ENCODE results near the gene IRS2. TPM values are rescaled to one million over a fixed set of nuclear protein-coding genes. Genes with fewer than 3 reads are reported as not detected.

Gene IRS2
- total RNA-seq, 1 donor from 2014 or later, result 12.1 TPM

DNA sequence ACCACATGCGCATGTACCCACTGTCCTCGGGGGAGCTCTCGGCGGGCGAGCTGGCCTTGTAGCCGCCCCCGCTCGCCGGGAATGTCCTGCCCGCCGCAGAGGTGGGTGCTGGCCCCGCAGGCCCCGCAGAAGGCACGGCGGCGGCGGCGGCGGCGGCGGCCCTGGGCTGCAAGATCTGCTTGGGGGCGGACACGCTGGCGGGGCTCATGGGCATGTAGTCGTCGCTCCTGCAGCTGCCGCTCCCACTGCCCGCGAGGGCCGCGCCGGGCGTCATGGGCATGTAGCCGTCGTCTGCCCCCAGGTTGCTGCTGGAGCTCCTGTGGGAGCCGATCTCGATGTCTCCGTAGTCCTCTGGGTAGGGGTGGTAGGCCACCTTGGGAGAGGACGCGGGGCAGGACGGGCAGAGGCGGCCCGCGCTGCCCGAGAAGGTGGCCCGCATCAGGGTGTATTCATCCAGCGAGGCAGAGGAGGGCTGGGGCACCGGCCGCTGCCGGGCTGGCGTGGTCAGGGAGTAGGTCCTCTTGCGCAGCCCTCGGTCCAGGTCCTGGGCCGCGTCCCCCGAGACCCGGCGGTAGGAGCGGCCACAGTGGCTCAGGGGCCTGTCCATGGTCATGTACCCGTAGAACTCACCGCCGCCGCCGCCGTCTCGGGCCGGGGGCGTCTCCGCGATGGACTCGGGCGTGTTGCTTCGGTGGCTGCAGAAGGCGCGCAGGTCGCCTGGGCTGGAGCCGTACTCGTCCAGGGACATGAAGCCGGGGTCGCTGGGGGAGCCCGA is 2.4 kb downstream of the IRS2 start:
- no peak for DNase-seq
- intact Hi-C loops (cut with DNase I), result loop anchor here (10.0 kb wide), 2 partner anchors 169 to 819 kb away; no protein-coding TSS in a partner anchor
- no peak for ATAC-seq (ENCODE audit: poor library complexity)

DNA sequence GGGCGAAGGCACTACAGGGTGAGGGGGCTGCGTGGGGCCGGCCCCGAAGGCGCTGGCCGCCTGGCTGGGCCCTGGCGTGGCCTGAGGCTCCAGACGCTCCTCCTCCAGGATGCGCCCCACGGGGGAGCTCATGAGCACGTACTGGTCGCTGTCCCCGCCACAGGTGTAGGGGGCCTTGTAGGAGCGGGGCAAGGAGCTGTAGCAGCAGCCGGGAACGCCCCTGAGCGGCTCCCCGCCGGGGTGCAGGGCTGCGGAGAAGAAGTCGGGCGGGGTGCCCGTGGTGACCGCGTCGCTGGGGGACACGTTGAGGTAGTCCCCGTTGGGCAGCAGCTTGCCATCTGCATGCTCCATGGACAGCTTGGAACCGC is 3.0 kb downstream of the IRS2 start:
- ATAC-seq (ENCODE audit: poor library complexity), result no peak
- intact Hi-C loops (cut with DNase I), result loop anchor here (10.0 kb wide), 2 partner anchors 169 to 819 kb away; no protein-coding TSS in a partner anchor
- no peak for DNase-seq

DNA sequence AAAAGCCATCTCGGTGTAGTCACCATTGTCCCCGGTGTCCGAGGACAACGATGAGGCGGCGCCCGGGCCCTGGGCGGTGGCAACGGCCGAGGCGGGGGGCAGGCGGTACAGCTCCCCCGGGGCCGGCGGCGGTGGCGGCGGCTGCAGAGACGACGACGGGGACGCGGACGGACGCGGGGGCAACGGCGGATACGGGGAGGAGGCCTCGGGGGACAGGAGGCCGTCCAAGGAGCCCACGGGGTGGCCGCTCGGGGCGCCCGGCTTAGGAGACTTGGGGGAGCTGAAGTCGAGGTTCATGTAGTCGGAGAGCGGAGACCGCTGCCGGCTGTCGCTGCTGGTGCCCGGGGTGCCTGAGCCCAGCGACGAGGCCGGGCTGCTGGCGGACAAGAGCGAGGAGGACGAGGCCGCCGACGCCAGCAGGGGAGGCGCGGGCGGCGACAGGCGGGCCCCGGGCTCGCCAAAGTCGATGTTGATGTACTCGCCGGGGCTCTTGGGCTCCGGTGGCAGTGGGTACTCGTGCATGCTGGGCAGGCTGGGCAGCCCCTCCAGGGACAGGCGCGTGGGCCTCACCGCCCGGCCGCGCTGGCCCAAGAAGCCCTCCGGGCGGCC is 3.5 kb downstream of the IRS2 start:
- DNase-seq, result no peak
- ATAC-seq (ENCODE audit: poor library complexity), result no peak
- intact Hi-C loops (cut with DNase I), result loop anchor here (10.0 kb wide), 2 partner anchors 168 to 818 kb away; no protein-coding TSS in a partner anchor

DNA sequence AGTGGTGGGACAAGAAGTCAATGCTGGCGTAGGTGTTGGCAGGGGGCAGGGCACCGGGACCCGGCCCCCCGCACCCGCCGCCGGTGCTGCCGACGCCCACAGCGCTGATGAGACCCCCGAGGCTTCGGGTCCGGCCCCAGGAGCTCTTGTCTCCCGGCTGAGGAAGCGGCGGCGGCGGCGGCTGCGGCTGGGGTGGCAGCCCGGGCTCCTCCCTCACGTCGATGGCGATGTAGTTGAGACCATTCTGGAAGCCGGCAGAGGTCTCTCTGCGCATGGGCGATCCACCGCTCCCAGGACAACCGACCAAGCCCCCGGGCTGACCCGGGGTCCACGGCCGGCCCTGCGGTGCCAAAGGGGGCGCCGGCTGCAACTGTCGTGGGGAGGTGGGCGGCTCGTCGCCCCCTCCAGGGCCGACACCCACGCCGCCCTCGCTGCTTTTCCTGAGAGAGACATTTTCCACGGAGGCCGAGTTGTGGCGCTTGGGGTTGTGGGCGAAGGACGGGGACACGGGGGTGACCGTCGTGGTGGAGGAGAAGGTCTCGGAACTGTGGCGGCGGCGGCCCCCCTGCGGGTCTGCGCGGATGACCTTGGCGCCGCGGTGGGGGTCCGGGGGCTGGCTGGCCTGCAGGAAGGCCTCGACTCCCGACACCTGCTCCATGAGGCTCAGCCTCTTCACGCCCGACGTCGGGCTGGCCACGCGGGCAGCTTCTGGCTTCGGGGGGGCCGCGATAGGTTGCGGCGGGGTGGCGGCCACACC is 4.1 kb downstream of the IRS2 start:
- no peak for ATAC-seq (ENCODE audit: poor library complexity)
- DNase-seq, result no peak
- intact Hi-C loops (cut with DNase I), result loop anchor here (10.0 kb wide), 2 partner anchors 167 to 817 kb away; no protein-coding TSS in a partner anchor

DNA sequence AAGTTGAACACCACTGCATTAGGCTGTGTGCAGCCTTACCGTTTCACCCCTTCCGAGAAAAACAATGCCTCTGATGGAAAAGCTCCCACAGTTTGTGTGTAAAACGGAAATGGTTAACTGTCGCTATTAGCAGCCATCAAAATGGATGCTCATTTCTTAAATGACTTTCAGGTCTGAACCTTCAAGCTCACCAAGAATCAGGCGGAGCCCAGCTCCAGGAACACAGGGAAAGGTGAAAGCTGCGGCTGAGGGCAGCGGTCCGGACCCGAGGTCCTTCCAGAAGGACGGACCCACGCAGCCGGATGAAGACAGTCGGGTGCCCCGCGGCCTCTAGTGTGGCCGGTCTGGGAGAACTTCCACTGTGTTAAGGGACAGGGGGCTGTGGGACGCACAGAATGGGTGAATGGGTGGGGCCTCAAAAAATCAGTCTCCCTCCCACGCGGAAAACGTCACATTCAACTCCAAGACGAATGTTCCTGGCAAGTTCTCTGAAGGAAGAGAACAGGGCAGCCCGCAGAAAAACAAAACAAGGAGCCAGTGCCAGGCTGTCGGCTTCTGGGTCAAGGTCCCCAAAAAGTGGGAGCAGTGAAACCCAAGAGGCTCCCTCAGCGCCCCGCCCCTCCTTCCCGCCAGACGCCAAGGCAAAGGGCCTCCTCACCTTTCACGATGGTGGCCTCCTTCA is 4.9 kb downstream of the IRS2 start:
- ATAC-seq (ENCODE audit: poor library complexity) (no peak), DNase-seq (no peak)
- intact Hi-C loops (cut with DNase I), result loop anchor here (10.0 kb wide), 2 partner anchors 167 to 817 kb away; no protein-coding TSS in a partner anchor

DNA sequence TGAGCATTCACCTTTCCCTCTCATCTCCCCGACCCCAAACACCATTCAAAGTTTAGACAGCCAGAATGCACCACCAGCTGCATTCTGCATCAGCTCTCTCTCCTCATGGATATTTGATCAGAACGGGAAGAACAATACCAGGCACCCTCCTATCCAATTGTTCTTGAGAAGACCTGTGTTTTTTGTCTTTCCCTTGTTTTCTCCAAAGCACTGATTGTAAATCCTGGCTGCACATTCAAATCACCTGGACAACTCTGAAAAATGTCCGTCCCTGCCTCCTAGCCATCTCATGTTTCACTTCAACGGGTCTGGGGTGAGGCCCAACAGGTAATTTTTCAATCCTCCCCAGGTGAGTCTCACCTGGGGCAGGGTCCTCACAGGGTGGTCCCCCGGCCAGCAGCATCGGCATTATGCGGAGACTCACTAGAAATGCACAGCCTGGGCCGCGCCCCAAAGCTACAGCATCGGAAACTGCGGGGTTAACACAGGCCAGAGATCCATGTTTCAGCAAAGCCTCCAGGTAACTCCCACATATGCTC is 5.5 kb downstream of the IRS2 start:
- DNase-seq (no peak), ATAC-seq (ENCODE audit: poor library complexity) (no peak)
- intact Hi-C loops (cut with DNase I), result loop anchor here (10.0 kb wide), 2 partner anchors 166 to 816 kb away; no protein-coding TSS in a partner anchor

DNA sequence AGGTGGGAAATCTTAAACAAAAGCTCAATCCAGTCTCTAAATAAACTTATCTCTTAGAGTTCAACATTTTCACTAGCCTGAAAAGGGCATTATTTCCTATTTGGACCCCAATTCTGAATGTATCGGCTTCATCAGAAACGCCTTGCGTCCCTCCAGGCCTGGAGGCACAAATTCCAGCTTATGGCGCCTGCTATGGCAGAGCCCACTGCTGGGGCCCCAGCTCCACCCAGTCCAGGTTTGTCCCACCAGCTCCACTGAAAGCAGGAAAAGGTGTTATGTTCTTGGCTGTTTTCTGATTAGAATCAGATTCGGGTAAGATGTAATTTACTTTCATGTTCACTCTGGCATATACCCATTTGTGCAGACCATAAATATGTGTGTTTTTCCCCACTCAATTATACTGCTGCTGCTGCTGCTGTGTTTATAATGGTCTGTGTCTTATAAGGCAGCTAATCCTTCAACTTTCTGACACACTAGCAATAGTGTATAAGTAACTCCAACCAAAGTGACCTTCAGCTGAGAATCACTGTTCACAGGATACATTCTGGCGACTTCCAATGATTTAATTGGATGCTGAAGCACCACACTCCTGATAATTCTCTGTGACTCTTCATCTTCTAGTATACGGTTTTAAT is 6.4 kb downstream of the IRS2 start:
- ATAC-seq (ENCODE audit: poor library complexity), result no peak
- DNase-seq, result no peak
- intact Hi-C loops (cut with DNase I), result loop anchor here (10.0 kb wide), 2 partner anchors 165 to 815 kb away; no protein-coding TSS in a partner anchor

DNA sequence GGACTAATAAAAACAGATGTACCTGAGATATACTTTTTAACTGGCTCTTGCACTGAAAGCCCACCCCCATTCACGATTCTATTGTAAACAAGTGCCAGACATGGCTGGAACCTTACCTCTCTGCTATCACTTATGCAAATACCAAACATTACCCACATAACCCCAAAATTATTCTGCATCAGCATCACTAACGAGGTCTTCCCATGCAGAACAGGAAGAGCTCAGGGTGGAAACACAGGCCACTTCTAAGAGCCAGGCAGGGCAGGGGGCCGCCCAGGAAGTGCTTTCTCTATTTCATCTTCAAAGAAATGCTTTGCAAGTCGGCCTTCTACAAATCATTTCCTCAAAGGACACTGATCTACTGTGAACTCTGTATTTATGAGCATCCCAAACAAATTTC is 7.3 kb downstream of the IRS2 start:
- no peak for ATAC-seq (ENCODE audit: poor library complexity)
- intact Hi-C loops (cut with DNase I), result no loop called here
- DNase-seq, result no peak

DNA sequence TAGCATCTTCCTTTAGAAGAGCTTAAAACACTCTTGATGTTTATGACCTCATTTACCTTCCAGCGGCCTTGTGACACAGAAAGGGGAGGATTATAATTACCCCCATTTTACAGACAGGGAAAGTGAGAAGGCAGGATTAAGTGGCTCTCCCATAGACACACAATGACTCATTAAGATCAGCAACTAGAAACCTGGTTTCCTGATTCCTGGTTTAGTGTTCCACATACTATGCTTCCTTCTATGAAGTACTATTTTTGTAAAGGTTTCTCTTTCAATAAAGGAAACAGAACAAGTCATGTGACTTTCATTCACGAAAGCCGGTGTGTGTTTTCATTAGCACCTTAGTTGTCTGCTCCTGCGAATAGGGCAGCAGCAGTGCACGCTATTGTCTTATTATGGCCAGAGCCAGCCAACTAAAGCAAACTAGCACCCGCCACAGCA is 8.3 kb downstream of the IRS2 start:
- DNase-seq, result no peak
- ATAC-seq (ENCODE audit: poor library complexity), result peak; percentile 36
- intact Hi-C loops (cut with DNase I), result no loop called here

DNA sequence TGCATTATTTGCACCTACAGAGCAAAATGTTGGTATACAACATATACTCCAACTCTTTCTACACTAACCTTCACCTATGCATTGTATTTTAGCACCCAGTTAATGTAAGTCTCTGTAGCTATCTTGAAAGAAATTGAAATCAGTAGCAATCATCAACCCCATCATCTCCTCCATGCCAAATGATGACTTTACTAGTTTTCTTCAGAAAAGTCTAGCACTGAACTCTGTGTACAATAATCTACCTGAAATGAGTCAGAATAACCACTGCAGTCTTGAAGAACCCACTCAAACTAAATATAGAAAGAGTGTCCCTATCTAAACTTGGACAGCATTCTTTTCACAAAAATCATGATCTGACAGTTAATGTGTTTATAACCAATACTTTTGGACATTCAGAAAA is 9.8 kb downstream of the IRS2 start:
- DNase-seq (no peak), ATAC-seq (ENCODE audit: poor library complexity) (no peak)
- intact Hi-C loops (cut with DNase I), result no loop called here

DNA sequence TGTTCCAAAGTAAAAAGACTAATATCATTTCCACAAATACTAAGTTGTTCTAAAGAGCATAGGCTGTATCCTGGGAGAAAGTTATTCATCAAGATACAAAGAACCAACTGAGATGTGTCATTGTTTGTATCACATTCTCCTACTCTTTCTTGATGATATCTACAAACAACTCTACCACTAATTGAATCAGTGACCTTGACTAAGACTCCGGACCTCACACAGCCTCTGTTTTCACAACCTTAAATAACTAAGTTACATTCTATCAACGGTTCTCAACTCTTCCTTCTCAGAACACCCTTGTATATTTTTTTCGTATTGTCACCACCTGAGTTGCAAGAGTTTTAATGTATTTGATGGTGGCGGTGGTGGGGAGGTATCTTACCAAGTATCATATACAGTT is 12.6 kb downstream of the IRS2 start:
- intact Hi-C loops (cut with DNase I), result no loop called here

DNA sequence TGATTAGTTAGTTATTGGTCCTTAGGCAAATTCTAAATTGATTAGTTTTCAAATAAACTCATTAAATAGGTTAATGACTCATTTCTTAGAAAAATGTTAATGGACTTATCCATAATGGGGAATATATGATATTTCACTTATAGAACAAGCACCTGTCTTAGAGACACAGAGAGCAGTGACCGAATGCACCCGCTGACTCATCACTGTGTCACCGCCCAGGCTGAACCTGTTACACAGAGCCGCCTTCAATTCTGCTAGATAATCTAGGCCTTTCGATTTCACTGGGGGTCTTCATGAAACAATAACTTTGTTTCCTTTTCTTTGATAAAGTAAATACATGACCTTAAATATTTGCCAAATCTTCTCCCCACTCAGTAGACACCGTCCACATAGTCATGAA is 13.1 kb downstream of the IRS2 start:
- no peak for ATAC-seq (ENCODE audit: poor library complexity)
- no peak for DNase-seq
- intact Hi-C loops (cut with DNase I), result no loop called here

More for the DNA sequence above, 12.6 kb downstream of the IRS2 start:
- DNase-seq (no peak), ATAC-seq (ENCODE audit: poor library complexity) (no peak)

DNA sequence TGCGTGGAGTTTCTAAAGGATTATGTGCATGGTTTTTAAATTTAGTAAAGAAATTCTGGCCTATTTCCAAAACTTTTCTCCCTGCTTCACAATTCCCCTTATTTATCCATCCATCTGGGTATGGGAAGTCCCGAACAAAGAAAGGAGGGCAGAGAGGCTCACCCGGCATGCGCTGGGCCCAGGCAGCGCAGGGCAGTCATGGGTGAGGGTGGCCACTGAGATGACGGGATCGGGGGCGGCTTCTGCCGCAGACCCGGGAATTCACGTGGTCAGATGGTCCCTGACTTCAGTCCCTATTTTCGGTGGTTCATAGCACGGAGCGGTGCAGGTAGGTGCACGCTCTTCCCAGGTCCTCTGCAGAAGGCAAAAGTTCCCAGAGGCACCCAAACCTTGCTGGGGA is 14.5 kb downstream of the IRS2 start:
- intact Hi-C loops (cut with DNase I), result no loop called here
- DNase-seq (no peak), ATAC-seq (ENCODE audit: poor library complexity) (no peak)

DNA sequence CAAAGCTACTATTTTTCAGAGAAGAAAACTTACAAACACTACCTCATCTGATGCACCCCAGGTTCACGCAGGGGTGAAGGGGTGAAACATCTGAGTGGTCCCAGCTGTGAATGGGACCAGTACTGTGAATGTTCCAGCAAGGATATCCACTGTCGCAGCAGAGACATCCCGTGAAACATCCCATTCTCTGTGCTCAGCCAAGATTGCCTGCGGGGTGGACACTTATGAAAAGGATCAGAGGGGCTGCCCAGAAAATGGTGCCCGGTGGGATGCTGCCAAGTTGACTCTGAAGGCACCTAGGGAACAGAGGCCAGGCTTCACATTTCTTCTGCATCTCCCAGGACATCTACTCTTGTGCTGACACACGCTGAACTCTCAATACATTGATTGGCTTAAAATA is 15.9 kb downstream of the IRS2 start:
- intact Hi-C loops (cut with DNase I), result no loop called here
- ATAC-seq (ENCODE audit: poor library complexity) (no peak), DNase-seq (no peak)

DNA sequence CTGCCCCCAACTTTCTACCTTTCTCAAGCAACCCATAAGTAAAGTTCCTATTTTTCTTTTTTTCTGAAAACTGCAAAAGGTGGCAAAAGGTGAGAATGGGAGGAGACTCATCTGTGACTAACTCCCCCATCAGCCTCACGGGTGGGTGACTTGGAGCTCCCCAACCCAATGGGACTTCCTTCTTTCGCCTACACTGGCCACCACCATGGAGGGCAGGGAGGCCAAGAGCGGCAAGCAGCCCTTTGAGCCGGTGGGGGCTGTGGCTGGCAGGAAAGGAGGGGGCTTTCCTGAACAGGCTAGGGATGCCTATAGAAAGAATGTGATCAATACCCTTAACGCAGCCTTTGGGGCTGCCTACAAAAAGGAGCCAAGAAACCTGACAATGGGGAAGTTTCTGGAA is 16.5 kb downstream of the IRS2 start:
- intact Hi-C loops (cut with DNase I), result no loop called here
- no peak for DNase-seq
- ATAC-seq (ENCODE audit: poor library complexity), result no peak

DNA sequence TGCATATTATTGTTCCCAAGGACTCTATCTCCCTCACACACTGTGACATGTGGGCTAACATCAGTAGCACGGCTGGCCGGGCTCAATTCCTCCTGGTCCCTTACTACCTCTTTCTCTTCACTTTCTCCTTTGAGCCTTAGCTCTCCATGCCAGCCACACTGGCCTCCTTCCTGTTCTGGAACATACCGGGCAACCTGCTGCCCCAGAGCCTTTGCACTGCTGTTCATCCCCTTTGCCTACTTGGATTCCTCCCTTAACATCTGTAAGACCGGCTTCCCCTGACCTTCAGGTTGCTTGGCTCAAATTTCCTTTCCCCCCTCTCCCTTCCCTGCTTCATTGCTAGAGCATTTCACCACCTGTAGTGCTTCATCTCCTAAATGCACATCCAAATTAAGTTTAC is 17.1 kb downstream of the IRS2 start:
- DNase-seq, result no peak
- no peak for ATAC-seq (ENCODE audit: poor library complexity)
- intact Hi-C loops (cut with DNase I), result no loop called here

DNA sequence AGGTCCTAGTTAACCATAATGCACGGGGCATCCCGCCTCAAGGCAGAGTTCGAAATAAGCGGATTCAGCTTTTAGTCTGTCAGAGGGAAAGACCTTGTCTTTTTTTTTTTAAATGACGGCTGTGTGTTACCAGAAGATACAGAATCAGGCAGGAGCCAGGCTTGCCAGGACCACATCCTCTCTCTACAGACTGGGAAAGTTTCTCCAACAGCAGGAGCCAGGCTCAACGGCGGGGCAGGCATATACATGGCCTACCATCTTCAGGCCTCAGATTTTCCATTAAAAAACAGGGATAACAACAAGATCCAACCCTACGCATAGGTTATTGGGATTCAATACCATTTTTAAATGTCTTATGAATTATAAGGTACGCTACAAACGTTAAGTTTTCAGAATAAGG is 17.8 kb downstream of the IRS2 start:
- no peak for ATAC-seq (ENCODE audit: poor library complexity)
- DNase-seq, result no peak
- intact Hi-C loops (cut with DNase I), result no loop called here

DNA sequence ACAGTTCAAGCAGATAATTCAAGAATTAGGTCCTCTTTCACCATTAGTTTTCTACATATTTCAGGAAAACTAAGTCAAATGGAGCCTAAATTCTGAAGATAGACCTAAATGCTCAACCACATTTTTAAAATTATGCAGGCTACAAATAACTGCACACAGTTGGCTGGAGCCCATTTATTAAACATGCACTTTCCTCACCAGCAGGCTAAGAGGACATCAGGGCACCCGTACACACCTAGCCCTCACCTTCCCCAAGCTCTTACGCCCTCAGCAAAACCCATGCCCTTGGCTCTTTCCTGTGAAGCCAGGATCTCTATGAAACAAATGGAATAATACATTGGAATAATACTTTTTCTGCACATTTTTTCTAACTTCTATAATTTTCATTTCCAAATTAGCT is 18.2 kb downstream of the IRS2 start:
- DNase-seq (no peak), ATAC-seq (ENCODE audit: poor library complexity) (no peak)
- intact Hi-C loops (cut with DNase I), result no loop called here

Measured in Right ventricle myocardium superior (tissue), 1 donor.